Fibroblast of skin of back (primary cell): Measurements from ENCODE around the gene CFAP99. TPM values are rescaled to one million over a fixed set of nuclear protein-coding genes. Genes with fewer than 3 reads are reported as not detected.
"Not testable (repeated sequence)": the region's sequence is repeated elsewhere in the genome, so short reads cannot be mapped to it uniquely, and the experiment has no call there.

ENCODE experiments used
- DNase-seq: peaks from one replicate; pipeline ENCODE4 v3.0.0-alpha.2; 2013
- polyA plus RNA-seq, 2 experiments: library from polyadenylated mRNA; unstranded; fragments of 120-200 nt; gene quantifications; one replicate each; pipeline ENCODE4 v1.2.1, GENCODE V29; 2013; ENCODE audit not compliant: insufficient read length in 2 of 2

CFAP99 gene
- polyA plus RNA-seq (2013, experiment 1 of 2; ENCODE audit: insufficient read length) = not detected
- not detected for polyA plus RNA-seq (2013, experiment 2 of 2; ENCODE audit: insufficient read length)

DNA sequence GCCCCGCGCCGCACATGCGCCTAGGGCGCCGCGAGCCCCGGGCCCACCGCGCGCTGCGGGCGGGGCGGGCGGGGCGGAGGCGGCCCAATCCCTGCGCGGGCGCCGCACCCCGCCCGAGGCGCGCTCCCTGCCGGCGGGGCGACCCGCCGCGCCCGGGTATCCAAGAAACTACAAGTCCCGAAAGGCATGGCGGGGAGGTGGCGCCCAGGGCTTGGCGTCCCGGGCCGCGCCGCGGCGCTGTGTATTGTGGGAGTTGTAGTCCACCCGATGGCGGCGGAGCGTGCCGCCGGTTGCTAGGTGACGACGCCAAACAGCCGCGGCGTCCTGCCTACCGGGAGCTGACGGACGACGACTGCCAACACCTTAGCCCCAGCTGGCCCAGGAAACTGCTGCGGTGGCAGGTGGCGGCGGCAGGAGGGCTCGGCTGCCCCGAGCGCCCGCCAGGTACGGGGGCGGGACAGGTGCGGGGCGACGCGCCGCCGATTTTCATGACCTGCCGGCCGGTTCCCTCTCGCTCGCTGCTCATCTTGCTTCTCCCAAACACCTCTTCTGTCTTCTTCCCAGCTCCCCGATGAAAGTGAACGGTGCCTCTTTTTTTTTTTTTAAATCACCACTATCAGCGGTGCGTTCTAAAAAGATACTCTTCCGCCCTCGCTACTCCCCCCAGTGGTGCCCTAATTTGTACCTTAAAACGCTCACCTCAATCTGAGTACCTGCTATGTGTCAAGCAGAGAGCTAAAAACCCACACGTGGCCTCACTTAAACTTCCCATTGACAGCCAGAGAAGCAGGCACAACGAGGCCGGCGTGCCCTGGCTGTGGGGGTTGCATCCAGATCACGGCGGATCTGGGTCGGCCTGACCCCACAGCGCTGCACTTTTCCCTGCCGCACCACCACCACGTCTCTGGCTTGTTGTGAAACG lies at the start of gene CFAP99:
Gene CFAP99 (plus strand): TSS at position 306 of the 922 bp plus-strand sequence.
- peak; percentile 90 for DNase-seq

DNA sequence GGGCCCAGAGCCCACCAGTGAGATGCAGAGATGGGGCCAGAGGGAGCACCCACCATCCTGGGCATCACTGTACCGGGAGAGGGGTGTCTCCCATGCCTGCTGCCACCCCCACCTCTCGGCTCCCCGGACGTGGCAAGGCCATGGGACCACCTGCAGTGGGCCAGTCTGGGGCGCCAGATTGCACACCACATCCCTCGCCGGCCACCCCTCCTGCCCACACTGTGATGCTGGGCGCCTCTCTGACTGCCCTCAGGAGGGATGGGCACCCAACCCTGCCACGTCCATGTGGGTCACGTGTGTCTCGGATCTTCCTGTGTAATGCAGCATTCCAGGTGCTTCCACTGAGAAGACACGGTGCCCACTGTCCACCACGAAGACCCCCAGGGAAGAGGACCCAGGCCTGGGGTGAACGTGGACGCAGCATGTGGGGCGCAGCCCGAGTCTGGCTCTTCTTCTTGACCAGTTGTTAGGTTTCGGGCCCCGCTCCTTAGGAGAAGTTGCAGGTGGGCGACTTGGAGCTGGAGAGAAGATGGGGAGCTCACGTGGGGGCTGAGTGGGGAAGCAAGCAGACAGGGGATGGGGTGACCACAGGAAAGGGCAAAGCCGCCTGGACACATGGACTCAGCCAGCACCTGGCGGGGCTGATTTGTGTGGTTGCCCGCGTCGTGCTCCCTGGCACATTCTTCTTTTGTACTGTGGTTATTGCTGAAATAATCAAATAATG lies 48.0 kb upstream of the CFAP99 start:
- DNase-seq = no peak

DNA sequence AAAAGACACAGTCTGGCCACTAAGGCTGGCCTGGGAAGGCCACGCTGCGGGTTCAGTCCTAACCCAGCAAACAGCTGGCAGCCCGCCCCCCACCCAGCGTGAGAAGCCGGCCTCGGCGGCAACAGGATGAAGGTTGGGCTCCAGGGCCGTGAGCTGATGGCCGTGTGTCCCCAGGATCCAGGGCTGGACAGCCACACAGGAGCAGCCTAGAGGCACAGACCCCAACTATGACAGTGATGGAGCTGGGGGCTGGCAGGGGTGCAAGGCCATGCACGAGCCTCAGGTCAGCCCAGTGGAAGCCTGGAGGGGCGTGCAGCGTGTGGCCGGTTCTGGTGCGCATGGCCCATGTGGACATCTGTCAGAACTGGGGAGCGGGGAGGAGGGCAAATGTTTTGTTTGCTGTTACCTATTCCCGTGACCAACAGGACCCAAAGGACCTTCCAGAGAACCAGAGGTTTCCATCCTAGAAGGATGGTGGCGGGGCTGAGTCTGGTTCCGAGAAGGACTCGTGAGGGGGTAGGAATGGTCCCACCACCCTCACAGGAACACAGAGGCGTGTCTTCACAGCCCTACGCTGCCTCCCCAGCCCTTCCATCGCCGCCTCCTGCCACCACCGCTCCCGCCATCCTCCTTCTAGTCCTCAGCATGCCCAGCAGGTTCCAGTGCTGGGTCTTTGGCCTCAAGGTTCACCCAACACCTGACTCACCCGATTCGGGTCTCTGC lies 46.8 kb upstream of the CFAP99 start:
- no peak for DNase-seq

DNA sequence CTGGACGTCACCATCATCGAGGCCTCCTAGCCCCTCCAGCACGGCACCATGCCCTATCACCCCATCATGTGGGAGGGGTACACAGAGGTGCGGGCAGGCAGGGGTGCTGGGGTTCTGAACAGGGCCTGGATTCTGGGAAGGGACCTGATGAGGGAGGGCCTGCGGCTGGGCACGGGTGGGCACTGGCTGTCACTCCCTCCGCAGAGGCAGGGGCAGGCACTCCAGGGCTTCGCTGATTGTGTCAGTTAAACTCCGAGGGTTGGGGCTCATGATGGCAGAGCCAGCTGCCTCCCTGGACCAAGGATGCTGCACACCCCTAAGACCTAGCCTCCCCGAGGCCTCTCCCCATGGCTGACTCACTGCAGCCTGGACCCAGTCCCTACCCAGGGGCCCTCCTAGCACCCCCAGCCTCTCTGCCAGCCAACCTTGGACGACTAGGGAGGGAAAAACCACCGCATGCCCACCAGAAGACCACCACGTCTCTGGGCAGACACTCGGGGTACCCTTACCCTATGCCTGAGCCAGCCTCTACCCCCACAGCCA lies 46.2 kb upstream of the CFAP99 start:
- DNase-seq = no peak

DNA sequence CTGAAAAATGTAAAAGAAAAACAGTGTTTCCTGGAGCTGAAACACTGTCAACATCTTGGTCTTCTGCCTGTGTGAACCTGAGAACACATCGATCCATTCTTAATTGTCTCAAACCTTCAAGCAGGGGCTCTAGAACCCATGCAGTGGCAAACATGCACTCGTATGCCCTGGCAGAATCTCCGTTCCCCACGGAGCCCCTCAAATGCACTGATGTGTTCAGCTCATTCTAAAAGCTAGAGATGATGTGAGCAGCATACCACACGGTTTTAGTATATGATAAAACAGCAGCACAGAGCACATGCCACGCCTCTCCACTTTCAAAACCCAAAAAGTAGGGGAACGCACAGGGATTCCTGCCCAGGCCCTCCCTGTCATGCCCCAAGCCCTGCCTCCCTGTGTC lies 45.2 kb upstream of the CFAP99 start:
- no peak for DNase-seq

DNA sequence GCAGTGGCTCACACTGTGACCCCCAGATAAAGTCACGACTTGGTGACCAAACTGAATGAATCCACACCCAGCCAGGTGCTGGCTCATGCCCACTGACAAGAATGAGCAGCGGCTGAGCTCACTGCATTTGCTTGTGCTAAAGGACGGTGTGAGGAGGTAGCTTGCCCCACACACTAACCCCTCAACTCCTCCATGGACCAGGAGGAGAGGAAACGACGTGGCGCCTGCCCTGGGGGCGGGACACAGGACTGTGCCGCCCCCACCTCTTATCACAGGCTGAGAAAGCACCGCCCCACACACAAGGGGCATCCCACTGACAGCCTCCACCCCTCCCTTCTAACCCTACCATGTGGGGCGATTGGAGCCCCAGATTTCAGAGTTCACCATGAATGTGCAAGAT lies 43.3 kb upstream of the CFAP99 start:
- DNase-seq = no peak

DNA sequence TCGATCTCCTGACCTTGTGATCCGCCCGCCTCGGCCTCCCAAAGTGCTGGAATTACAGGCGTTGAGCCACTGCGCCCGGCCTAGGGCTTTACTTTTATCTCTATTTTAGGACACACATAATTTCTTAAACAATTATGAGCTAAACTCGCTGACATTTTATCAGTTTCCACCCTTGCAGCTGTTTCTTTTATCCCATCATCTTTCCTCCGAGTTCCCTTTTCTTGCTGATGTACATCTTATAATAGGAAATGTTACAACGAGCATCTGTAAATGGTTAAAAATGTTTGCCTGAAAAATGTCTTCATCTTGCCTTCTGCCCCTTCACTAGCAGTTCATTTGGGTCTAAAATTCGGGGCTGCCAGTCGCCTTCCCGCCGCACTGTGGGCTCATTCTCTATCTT lies 41.5 kb upstream of the CFAP99 start:
- no peak for DNase-seq

DNA sequence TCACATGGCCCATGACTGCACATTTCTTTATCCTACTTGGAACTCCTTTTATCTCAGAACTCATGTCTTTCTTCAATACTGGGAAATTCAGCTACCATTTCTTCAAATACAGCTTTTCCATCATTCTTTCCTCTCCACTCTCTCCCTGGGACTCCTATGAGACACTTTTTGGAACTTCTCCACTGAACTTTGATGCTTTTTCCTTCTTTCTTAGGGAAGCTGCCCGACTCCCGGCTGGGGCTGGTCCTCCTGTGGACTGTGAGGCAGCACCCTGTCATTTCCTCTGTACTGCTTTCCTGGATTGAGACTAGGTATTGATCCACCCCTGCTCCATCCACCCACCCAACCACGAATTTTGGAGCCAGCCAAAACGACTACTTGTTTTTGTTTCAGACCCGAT lies 40.4 kb upstream of the CFAP99 start:
- DNase-seq = no peak

DNA sequence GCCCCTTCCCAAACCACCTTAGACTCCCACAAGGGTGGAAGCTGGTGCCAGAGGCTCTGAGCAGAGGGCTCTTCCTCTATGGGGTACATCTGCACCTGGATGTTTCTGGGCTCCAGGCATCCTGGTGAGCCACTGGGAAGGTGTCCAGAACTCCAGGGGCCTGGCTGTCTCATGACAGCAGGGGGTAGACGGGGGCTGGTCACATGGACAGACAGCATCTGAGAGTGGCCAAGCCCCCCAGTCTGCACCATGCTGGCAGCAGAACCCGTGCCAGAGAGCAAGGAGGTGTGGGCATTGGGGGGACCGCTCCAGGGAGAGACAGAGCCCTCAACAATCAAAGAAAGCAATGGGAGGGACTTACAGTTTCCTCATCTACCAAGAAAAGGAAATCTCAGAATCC lies 39.9 kb upstream of the CFAP99 start:
- no peak for DNase-seq

DNA sequence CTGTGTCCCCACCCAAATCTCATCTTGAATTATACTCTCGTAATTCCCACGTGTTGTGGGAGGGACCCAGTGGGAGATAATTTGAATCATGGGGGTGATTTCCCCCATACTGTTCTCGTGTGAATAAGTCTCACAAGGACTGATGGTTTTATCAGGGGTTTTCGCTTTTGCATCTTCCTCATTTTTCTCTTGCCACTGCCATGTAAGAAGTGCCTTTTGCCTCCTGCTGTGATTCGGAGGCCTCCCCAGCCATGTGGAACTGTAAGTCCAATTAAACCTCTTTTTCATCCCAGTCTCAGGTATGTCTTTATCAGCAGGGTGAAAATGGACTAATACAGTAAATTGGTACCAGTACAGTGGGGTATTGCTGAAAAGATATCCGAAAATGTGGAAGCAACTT lies 38.2 kb upstream of the CFAP99 start:
- DNase-seq = not testable (repeated sequence)

DNA sequence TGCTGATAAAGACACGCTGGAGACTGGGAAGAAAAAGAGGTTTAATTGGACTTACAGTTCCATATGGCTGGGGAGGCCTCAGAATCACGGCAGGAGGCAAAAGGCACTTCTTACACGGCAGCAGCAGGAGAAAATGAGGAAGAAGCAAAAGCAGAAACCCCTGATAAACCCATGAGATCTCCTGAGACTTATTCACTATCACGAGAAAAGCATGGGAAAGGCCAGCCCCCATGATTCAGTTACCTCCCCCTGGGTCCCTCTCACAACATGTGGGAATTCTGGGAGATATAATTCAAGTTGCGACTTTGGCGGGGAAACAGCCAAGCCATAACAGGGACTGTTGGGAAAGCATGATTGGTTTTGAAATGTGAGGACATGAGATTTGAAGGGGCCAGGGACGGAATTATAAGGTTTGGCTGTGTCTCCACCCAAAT lies 36.0 kb upstream of the CFAP99 start:
- DNase-seq = not testable (repeated sequence)

DNA sequence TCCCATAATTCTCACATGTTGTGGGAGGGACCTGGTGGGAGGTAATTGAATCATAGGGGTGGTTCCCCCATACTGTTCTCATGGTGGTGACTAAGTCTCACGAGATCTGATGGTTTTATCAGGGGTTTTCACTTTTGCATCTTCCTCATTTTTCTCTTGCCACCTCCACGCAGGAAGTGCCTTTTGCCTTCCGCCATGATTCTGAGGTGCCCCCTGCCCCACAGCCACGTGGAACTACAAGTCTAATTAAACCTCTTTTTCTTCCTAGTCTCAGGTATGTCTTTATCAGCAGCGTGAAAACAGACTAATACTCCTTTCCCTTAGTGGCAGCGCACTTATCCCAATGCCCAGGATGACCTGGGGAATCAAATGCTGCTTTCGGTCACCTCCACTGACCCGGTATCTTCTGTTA lies 35.5 kb upstream of the CFAP99 start:
- DNase-seq = not testable (repeated sequence)

DNA sequence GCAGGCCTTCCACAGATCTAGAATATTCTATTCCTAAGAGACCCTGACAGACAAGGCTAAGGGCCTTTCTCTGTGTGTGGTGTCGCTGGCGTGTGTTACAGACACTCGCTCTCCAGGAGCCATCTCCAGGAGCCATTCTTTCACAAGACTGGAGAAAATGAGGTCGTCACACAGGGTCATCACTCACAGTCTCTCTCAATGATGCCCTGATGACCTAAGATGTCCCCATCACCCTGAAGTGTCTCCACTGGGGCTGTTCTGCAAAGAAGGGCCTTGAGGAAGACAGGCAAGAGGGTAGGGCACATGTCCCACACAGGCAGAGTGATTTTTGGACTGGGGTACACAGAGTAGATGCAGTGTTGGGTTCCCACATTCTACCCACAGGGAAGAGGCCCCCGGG lies 35.0 kb upstream of the CFAP99 start:
- DNase-seq = no peak

DNA sequence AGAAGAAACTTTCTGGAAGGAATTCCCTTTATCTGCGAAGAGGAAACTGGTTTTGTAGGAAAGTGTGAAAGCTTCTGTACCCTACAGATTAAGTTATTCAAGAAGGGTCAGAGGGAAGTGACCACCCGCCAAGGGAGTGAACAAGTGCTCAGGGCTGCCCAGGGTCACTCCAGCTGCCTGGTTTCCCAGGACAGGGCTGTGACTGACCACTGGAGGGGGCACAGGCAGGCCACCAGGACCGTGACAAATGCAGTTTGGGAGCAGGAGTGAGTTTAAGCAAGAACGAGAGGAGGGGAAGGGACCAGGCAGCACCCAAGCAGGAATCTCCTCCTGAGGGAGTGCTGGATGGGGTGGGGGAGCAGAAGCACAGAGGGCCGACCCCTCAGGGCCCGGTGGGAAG lies 34.5 kb upstream of the CFAP99 start:
- DNase-seq = no peak

DNA sequence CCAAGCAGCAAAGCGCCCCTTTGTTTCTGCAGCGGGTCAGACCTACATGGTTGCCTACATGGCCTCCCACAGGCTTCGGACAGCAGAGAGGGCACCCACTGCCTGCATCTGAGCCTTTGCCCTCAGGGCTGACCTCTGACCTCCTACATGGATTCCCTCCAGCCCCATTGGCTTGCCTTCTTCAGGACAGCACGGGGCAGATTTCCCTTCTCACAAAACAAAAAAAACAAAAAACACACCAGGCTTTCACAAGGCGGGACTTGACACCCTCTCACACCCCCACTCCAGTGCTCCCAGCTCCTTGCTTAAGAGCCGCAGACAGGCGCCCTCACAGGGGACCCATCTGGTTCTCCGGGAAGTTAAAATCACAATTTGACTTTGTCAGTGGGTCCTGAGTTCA lies 33.2 kb upstream of the CFAP99 start:
- no peak for DNase-seq

DNA sequence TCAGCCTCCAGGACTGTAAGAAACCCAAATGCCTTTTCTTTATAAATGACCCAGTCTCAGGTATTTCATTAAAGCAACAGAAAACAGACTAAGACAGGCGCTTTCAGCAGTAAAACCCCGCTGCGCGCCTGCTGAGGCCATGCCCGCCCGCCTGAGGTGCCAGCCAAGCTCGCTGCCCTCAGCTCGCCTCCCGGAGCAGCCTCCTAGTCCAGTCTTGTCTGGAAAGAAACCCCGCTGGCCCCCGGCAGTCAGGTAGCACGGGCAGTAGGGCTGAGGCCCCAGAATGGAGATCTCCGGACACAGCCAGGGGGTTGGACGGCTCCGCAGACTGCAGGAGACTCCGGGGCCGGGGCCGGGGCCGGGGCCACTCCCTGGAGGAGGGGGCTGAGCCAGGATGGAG lies 32.0 kb upstream of the CFAP99 start:
- no peak for DNase-seq

DNA sequence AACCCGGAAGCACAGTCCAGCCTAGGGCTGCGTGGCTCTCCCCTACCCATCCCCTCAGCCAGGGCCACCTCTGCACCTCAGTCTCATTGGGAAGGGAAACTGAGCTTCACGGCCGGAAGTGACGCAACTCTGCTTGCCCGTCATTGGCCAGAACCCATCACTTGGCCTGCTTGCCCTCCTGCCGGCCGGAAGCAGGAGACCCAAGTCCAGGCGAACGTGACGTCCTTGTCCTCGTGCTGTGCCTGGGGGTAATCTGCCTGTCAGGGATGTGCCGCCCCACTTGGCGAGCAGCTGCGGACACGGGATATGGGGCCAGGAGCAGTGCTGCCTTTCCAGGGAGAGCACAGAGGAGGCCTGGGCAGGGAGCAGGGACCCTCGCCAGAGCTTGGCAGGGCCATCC lies 31.5 kb upstream of the CFAP99 start:
- DNase-seq = no peak

DNA sequence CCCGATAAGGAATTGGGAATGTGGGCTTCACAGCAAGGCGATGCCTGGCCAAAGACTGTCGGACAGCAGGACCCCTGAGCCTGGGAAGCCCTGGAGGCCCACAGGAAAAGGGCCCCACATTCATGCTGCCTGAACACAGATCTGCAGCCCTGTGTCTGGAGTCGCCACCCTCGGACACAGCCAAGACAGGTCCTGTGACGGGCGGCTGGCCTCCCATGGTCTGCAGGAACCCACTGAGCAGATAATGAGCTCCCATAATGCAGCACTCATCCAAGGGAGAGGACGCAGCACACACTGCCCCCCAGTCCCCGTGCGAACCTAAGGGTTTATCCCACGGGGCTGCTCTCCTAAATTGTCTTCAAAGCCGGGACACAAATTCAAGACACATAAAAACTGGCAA lies 30.9 kb upstream of the CFAP99 start:
- no peak for DNase-seq

DNA sequence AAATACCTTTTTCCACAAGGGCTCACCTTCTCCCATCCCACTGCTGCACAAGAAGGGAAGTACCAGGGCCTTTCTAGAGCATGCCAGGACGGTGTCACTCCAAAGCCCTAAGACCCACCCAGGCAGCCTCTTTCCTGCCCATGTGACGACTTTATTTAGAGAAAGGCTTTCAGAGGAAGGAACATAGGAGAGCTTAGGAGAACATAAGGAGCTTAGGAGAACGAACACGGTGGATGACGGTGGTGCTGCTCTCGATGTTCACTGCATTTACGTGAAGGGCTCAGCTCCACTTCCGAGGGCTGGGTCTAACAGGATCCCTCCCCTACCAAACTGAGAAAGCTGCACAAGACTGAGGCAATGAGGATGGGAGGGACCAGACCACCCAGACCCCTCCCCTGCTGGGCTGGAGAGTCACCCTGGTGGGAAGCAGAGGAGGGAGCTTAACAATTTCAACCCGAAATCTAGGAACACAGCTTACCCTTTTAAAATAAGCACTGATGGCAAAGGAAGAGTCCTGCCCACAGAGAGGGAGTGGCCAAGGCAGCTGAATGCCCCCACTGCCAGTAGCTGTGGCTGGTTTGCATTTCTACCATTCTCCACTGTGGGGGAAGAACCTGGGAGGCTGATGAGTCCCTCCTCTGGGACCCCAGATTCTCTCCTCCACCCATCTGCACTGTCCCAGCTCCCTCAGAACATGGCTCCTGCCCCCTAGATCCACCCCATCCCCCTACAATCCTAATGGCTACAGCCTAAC lies 30.1 kb upstream of the CFAP99 start:
- peak; percentile 16 for DNase-seq

DNA sequence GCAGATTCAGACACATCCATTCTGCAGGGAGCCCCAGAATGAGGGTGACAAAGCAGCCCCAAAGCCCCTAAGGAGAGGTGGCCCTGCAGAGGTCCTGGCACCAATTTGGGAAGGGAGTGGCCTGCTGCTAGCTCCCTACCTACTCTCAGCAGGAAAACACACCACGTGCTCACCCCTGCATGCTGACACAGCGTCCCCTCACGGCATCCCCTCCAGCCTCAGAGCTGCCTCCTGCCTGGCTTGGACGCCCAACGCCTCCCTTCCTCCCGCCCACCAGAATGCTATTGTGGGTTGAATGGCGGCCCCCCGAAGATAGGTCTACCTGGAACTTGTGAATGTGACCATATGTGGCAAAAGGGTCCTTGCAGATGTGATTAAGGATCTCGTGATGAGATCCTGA lies 29.1 kb upstream of the CFAP99 start:
- DNase-seq = no peak

DNA sequence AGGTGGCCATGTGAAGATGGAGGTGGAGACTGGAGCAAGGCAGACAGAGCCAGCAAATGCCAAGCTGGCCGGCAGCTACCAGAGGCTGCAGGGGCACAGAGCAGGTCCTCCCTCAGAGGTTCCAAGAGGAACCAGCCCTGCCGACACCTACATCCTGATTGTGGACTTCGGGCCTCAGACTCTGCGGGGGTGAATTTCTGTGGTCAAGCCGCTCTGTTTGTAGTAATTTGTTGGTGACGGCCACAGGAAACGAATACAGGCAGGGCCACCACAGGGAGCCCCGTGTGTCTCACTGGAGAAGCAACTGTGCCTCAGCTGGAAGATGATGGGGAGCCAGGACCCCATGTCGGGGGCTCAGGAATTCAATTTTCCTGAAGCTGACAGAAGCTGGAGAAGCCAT lies 28.6 kb upstream of the CFAP99 start:
- peak; percentile 67 for DNase-seq
